Caco-2 (cell line): ENCODE data around the gene HOXB2. TPM values are rescaled to one million over a fixed set of nuclear protein-coding genes. Genes with fewer than 3 reads are reported as not detected.

Experiments used
- BruUV-seq: library from RNA; stranded (reverse); fragments of 400-500 nt; replicated peaks from 2 replicates; lab custom pipeline; 2021; lab: Mats Ljungman, UMichigan
- CTCF ChIA-PET: fragments of 300-600 bp; sonication (Branson Sonifier 250); formaldehyde crosslinking; loops from one replicate; lab custom pipeline; 2022; ENCODE audit warnings: antibody characterized with exemption; lab: Charles Lee
- POLR2A ChIA-PET: fragments of 300-600 bp; sonication (Branson Sonifier 250); formaldehyde crosslinking; loops from one replicate; lab custom pipeline; 2022; ENCODE audit warnings: antibody characterized with exemption; lab: Charles Lee
- DNase-seq, 2 experiments: peaks; one replicate each; pipeline versions ENCODE4 v3.0.0 to v3.0.0-alpha.2; 2020 to 2022
- H3K27me3 ChIP-seq: replicated peaks from 2 replicates; pipeline ENCODE4 v1.6.0; 2011; ENCODE audit warnings: low read length; ENCODE audit not compliant: control insufficient read depth, insufficient read depth
- H3K36me3 ChIP-seq: 2 replicates; pipeline ENCODE4 v1.5.1; 2011; ENCODE audit warnings: low read length; ENCODE audit not compliant: control insufficient read depth, insufficient read depth
- H3K4me1 ChIP-seq: fragments of 250-450 bp; sonication (Bioruptor Pico); 2 replicates; pipeline ENCODE4 v1.5.1; 2020; ENCODE audit warnings: mild to moderate bottlenecking
- H3K4me3 ChIP-seq: 2 replicates; pipeline ENCODE4 v1.5.1; 2011; ENCODE audit warnings: low read depth, mild to moderate bottlenecking, control low read depth, low read length
- H3K9me3 ChIP-seq: fragments of 250-450 bp; sonication (Bioruptor Pico); 2 replicates; pipeline ENCODE4 v1.5.1; 2020; ENCODE audit warnings: mild to moderate bottlenecking, moderate library complexity
- H3K27ac Mint-ChIP-seq: one replicate; pipeline ENCODE4 v1.8.0; 2022; ENCODE audit warnings: mixed read lengths; ENCODE audit not compliant: unreplicated experiment
- H3K27me3 Mint-ChIP-seq: one replicate; pipeline ENCODE4 v1.8.0; 2022; ENCODE audit warnings: mixed read lengths; ENCODE audit not compliant: insufficient read depth, unreplicated experiment
- H3K36me3 Mint-ChIP-seq: one replicate; pipeline ENCODE4 v1.8.0; 2022; ENCODE audit warnings: mild to moderate bottlenecking, mixed read lengths; ENCODE audit not compliant: insufficient read depth, unreplicated experiment
- H3K4me1 Mint-ChIP-seq: one replicate; pipeline ENCODE4 v1.8.0; 2022; ENCODE audit warnings: low read depth, mixed read lengths; ENCODE audit not compliant: unreplicated experiment
- H3K4me3 Mint-ChIP-seq: one replicate; pipeline ENCODE4 v1.8.0; 2022; ENCODE audit warnings: mild to moderate bottlenecking, moderate library complexity, mixed read lengths; ENCODE audit not compliant: unreplicated experiment
- H3K9me3 Mint-ChIP-seq: one replicate; pipeline ENCODE4 v1.8.0; 2022; ENCODE audit warnings: mixed read lengths; ENCODE audit not compliant: unreplicated experiment
- intact Hi-C: fragments of 100-400 bp; cut with micrococcal nuclease; formaldehyde crosslinking; loops from one replicate; pipeline ENCODE4 v1.10.0; 2022; ENCODE audit not compliant: unreplicated experiment
- total RNA-seq: library from RNA; stranded (reverse); gene quantifications from 2 replicates; pipeline ENCODE4 v1.2.3, GENCODE V29; 2022
- TF ChIP-seq, protein P1 (sequence below), 2 experiments: fragments of 200-600 bp in 1 of 2; IDR thresholded peaks; 1 replicate in 1 of 2; 2 replicates in 1 of 2; pipeline versions ENCODE4 v1.5.1 to v1.8.0; 2011 to 2022; ENCODE audit warnings: antibody characterized with exemption in 1 of 2, control low read depth in 1 of 2, inconsistent platforms in 1 of 2, low read depth in 1 of 2, low read length in 1 of 2, mild to moderate bottlenecking in 1 of 2, moderate library complexity in 1 of 2; ENCODE audit not compliant: insufficient read depth in 1 of 2, severe bottlenecking in 1 of 2, unreplicated experiment in 1 of 2

HOXB2 gene
- total RNA-seq, 1 experiment from 2014 or later, result 1.1 TPM

DNA sequence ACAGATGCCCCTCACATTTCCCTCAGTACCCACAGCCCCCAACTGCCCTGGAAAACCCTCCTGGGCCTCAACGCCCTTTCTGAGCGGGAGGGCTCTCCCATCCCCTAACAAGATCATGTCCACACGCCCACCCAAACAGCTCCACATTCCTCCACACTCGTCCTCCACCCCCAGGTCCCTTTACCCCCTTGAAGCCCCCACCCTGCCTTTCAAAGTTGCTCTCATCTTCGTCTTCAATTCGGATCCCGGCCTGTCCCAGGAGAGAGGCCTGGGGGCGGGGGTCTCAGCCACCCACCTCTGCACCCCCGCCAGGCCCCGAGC lies 18.9 kb upstream of the HOXB2 start:
- ChIA-PET CTCF (interaction anchor here (1.0 kb wide), 1 partner anchor 60 kb away, joined by 3 read pairs; no protein-coding TSS in a partner anchor), POLR2A (no interaction called here)
- Mint-ChIP-seq H3K4me1 (no peaks in the 10 kb centered on the region), H3K27ac (no peak overlapping the region), H3K36me3 (no peaks in the 10 kb centered on the region), H3K27me3 (no peaks in the 10 kb centered on the region), H3K4me3 (no peak overlapping the region), H3K9me3 (no peaks in the 10 kb centered on the region)
- Histone ChIP-seq H3K36me3 (no peaks in the 10 kb centered on the region), H3K27me3 (no peaks in the 10 kb centered on the region), H3K9me3 (no peaks in the 10 kb centered on the region), H3K4me3 (no peak overlapping the region), H3K4me1 (peaks cover 8% of the 10 kb centered on the region; the same call in 1 of the 2 replicates)
- BruUV-seq, result no TSS peak
- TF ChIP-seq, protein P1, sequence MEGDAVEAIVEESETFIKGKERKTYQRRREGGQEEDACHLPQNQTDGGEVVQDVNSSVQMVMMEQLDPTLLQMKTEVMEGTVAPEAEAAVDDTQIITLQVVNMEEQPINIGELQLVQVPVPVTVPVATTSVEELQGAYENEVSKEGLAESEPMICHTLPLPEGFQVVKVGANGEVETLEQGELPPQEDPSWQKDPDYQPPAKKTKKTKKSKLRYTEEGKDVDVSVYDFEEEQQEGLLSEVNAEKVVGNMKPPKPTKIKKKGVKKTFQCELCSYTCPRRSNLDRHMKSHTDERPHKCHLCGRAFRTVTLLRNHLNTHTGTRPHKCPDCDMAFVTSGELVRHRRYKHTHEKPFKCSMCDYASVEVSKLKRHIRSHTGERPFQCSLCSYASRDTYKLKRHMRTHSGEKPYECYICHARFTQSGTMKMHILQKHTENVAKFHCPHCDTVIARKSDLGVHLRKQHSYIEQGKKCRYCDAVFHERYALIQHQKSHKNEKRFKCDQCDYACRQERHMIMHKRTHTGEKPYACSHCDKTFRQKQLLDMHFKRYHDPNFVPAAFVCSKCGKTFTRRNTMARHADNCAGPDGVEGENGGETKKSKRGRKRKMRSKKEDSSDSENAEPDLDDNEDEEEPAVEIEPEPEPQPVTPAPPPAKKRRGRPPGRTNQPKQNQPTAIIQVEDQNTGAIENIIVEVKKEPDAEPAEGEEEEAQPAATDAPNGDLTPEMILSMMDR (IDR thresholded peaks at IDR 0.05; ENCODE audit: insufficient read depth in 1 of 2, low read depth in 1 of 2, low read length in 1 of 2, severe bottlenecking in 1 of 2, unreplicated experiment in 1 of 2), result no peak
- intact Hi-C loops, result no loop called here
- no peak for DNase-seq

DNA sequence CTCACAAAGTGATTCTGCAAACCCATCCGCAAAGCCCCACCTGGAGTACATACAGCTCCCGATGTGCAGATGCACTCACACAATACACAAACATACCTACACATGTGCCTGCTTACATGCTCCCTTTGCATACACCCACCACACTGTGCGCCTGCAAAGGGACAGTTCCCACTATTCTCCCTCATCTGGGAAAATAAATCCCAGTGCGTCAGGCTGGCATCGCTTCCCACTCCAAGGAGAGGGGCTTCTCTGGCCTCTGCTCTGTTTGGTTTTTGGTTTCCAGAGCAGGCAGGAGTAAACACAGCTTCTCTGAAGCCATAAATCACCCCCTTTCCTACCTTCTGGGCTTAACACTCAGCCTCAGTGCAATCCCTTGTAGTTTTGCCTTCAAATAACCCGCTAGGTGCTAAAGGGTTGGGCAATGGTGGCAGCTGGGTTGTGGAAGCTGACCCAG lies 18.5 kb upstream of the HOXB2 start:
- H3K27me3 Mint-ChIP-seq, result no peaks in the 10 kb centered on the region
- Histone ChIP-seq H3K4me1 (peaks cover 8% of the 10 kb centered on the region; the same call in 1 of the 2 replicates), H3K36me3 (no peaks in the 10 kb centered on the region), H3K27me3 (no peaks in the 10 kb centered on the region), H3K9me3 (no peaks in the 10 kb centered on the region), H3K4me3 (no peak overlapping the region)
- no peaks in the 10 kb centered on the region for H3K9me3 Mint-ChIP-seq
- H3K4me3 Mint-ChIP-seq, result no peak overlapping the region
- DNase-seq, result no peak
- intact Hi-C loops, result no loop called here
- no peak overlapping the region for H3K27ac Mint-ChIP-seq
- CTCF ChIA-PET, result interaction anchor here (1.0 kb wide), 1 partner anchor 41 kb away, joined by 3 read pairs; no protein-coding TSS in a partner anchor
- POLR2A ChIA-PET, result interaction anchor here (0.5 kb wide), 1 partner anchor 82 kb away, joined by 3 read pairs; no protein-coding TSS in a partner anchor
- no TSS peak for BruUV-seq
- no peaks in the 10 kb centered on the region for H3K36me3 Mint-ChIP-seq
- TF ChIP-seq, protein P1 (IDR thresholded peaks at IDR 0.05; ENCODE audit: insufficient read depth in 1 of 2, low read depth in 1 of 2, low read length in 1 of 2, severe bottlenecking in 1 of 2, unreplicated experiment in 1 of 2), result no peak
- H3K4me1 Mint-ChIP-seq, result no peaks in the 10 kb centered on the region

DNA sequence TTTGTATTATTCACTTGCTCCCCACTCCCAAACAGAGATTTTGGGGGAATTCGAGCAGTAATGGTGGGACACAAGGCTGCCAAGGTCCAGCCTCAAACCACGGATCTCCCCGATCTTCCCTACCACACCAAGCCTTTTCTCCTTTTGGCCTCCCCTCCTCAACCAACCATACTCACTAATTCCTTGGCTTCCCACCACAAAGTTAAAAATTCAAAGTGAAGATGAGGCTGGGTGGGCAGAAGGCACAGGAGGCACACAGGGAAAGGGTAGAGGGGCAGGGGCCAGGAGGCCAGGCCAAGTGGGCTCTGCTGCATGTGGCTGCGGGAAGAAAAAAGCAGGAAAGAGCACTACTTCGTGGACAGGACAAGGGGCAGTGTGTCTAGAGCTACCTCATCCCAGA lies 18.0 kb upstream of the HOXB2 start:
- H3K9me3 ChIP-seq, result no peaks in the 10 kb centered on the region
- DNase-seq, result no peak
- CTCF ChIA-PET, result interaction anchor here (0.5 to 1.0 kb wide), 2 partner anchors 30 to 41 kb away, joined by 3 read pairs; no protein-coding TSS in a partner anchor
- Mint-ChIP-seq H3K27me3 (no peaks in the 10 kb centered on the region), H3K4me1 (no peaks in the 10 kb centered on the region), H3K4me3 (no peak overlapping the region), H3K9me3 (no peaks in the 10 kb centered on the region), H3K27ac (no peak overlapping the region), H3K36me3 (no peaks in the 10 kb centered on the region)
- POLR2A ChIA-PET, result interaction anchor here (0.5 to 0.6 kb wide), 2 partner anchors 53 to 81 kb away, joined by 3 to 4 read pairs; no protein-coding TSS in a partner anchor
- no TSS peak for BruUV-seq
- H3K4me3 ChIP-seq, result no peak overlapping the region
- peaks cover 8% of the 10 kb centered on the region; the same call in 1 of the 2 replicates for H3K4me1 ChIP-seq
- TF ChIP-seq, protein P1 (IDR thresholded peaks at IDR 0.05; ENCODE audit: insufficient read depth in 1 of 2, low read depth in 1 of 2, low read length in 1 of 2, severe bottlenecking in 1 of 2, unreplicated experiment in 1 of 2), result no peak
- intact Hi-C loops, result no loop called here
- no peaks in the 10 kb centered on the region for H3K36me3 ChIP-seq
- H3K27me3 ChIP-seq, result no peaks in the 10 kb centered on the region
